GM12878 (cell line): ENCODE results near the gene ARL15. TPM values are rescaled to one million over a fixed set of nuclear protein-coding genes. Genes with fewer than 3 reads are reported as not detected.

Experiments used
- ATAC-seq: fragments of 200-7000 bp; cut with Tn5 transposase; 3 replicates; pipeline ENCODE4 v1.9.1; 2020; ENCODE audit warnings: mild to moderate bottlenecking, moderate library complexity
- BruUV-seq: library from RNA; stranded (reverse); fragments of 400-500 nt; replicated peaks from 2 replicates; lab custom pipeline; 2021; lab: Mats Ljungman, UMichigan
- CTCF ChIA-PET: fragments of 300-600 bp; sonication (Branson Sonifier 250); formaldehyde crosslinking; extraction: SDS; loops from one replicate; lab custom pipeline; 2021; ENCODE audit warnings: inconsistent platforms; lab: Yijun Ruan, JAX
- POLR2A ChIA-PET: fragments of 350-600 bp; formaldehyde crosslinking; extraction: SDS; loops from one replicate; lab custom pipeline; 2021; ENCODE audit warnings: inconsistent platforms; lab: Charles Lee
- RAD21 ChIA-PET: fragments of 300-600 bp; sonication (Branson Sonifier 250); formaldehyde crosslinking; loops from one replicate; lab custom pipeline; 2023; ENCODE audit warnings: antibody characterized with exemption; ENCODE audit not compliant: unreplicated experiment; lab: Charles Lee
- SMC1A ChIA-PET: fragments of 300-600 bp; sonication (Branson Sonifier 250); formaldehyde crosslinking; loops from one replicate; lab custom pipeline; 2023; ENCODE audit not compliant: unreplicated experiment, uncharacterized antibody; lab: Charles Lee
- DNase-seq: peaks from one replicate; pipeline ENCODE4 v3.0.0-alpha.2; 2011; ENCODE audit warnings: low read depth, low spot score
- FAIRE-seq: peaks from 3 replicates; lab custom pipeline; 2011; peaks lifted over from hg19 to GRCh38; lab: Jason Lieb, UNC
- H2AFZ ChIP-seq: 2 replicates; pipeline ENCODE4 v1.6.0; 2011; ENCODE audit warnings: low read depth, low read length, control low read depth; ENCODE audit not compliant: control insufficient read depth
- H3K27ac ChIP-seq: 2 replicates; pipeline ENCODE4 v1.5.1; 2011; ENCODE audit warnings: control low read depth; ENCODE audit not compliant: control insufficient read depth, insufficient read depth
- H3K27me3 ChIP-seq, 2 experiments: replicated peaks in 1 of 2; 2 replicates each; pipeline versions ENCODE4 v1.6.0 to v1.6.1; 2011; ENCODE audit warnings: low read length in 1 of 2; ENCODE audit not compliant: control insufficient read depth in 2 of 2, insufficient read depth in 2 of 2
- H3K36me3 ChIP-seq, 2 experiments: 2 replicates each; pipeline ENCODE4 v1.5.1; 2011; ENCODE audit warnings: low read length in 1 of 2; ENCODE audit not compliant: control insufficient read depth in 2 of 2, insufficient read depth in 2 of 2
- H3K4me1 ChIP-seq: 2 replicates; pipeline ENCODE4 v1.6.1; 2011; ENCODE audit warnings: mild to moderate bottlenecking, low read length, moderate library complexity, mixed read lengths; ENCODE audit not compliant: control insufficient read depth, insufficient read depth
- H3K4me2 ChIP-seq: 2 replicates; pipeline ENCODE4 v1.6.0; 2011; ENCODE audit warnings: control low read depth; ENCODE audit not compliant: control insufficient read depth, insufficient read depth
- H3K4me3 ChIP-seq: fragments of 200-600 bp; sonication (generic); 2 replicates; pipeline ENCODE4 v1.5.1; 2016
- H3K79me2 ChIP-seq: 2 replicates; pipeline ENCODE4 v1.6.0; 2011; ENCODE audit warnings: low read length; ENCODE audit not compliant: control insufficient read depth, insufficient read depth
- H3K9ac ChIP-seq: 2 replicates; pipeline ENCODE4 v1.8.0; 2011; ENCODE audit warnings: low read length, control low read depth, mixed read lengths; ENCODE audit not compliant: control insufficient read depth, insufficient read depth
- H3K9me3 ChIP-seq: replicated peaks from 3 replicates; pipeline ENCODE4 v1.5.1; 2011; ENCODE audit warnings: mild to moderate bottlenecking, low read length; ENCODE audit not compliant: control insufficient read depth, insufficient read depth
- H4K20me1 ChIP-seq: 2 replicates; pipeline ENCODE4 v1.6.0; 2011; ENCODE audit not compliant: control insufficient read depth, insufficient read depth
- HDAC6 ChIP-seq: fragments of 200-600 bp; sonication (generic); IDR thresholded peaks from one replicate; pipeline ENCODE4 v1.8.0; 2017; ENCODE audit warnings: antibody characterized with exemption; ENCODE audit not compliant: unreplicated experiment
- KLF5 ChIP-seq: fragments of 450-650 bp; IDR thresholded peaks from 2 replicates; pipeline ENCODE4 v1.6.1; 2014; ENCODE audit warnings: mild to moderate bottlenecking; ENCODE audit not compliant: partially characterized antibody
- SIN3A ChIP-seq: IDR thresholded peaks from 2 replicates; pipeline ENCODE4 v1.6.1; 2012; ENCODE audit warnings: low read depth, low read length, improper control_type of control experiment
- SIX5 ChIP-seq: IDR thresholded peaks from 2 replicates; pipeline ENCODE4 v1.6.1; 2011; ENCODE audit warnings: mild to moderate bottlenecking, low read depth, low read length, moderate library complexity; ENCODE audit not compliant: severe bottlenecking
- SMARCA5 ChIP-seq: fragments of 450-650 bp; IDR thresholded peaks from 2 replicates; pipeline ENCODE4 v1.6.1; 2017; ENCODE audit warnings: mild to moderate bottlenecking
- SUPT20H ChIP-seq: IDR thresholded peaks from 2 replicates; pipeline ENCODE4 v1.6.1; 2011; ENCODE audit warnings: low read depth, mild to moderate bottlenecking, low read length, moderate library complexity, borderline replicate concordance; ENCODE audit not compliant: control insufficient read depth
- ZNF274 ChIP-seq: IDR thresholded peaks from one replicate; pipeline ENCODE4 v1.8.0; 2011; ENCODE audit not compliant: insufficient read length, insufficient read depth
- ZNF622 ChIP-seq: fragments of 450-650 bp; IDR thresholded peaks from 2 replicates; pipeline ENCODE4 v1.6.1; 2017; ENCODE audit warnings: mild to moderate bottlenecking, inconsistent platforms
- WGBS: methylation state at CpG from one replicate; pipeline ENCODE4 v1.1.6; 2016; ENCODE audit warnings: low lambda C conversion rate; ENCODE audit not compliant: insufficient replicate concordance, insufficient coverage; ENCODE audit errors: missing lambda C conversion rate; 5-methylcytosine and 5-hydroxymethylcytosine counted together
- in situ Hi-C: fragments of 300-500 bp; cut with MboI; formaldehyde crosslinking; loops from 9 replicates; pipeline ENCODE4 v1.14.3; 2018; ENCODE audit warnings: mixed read lengths
- intact Hi-C: fragments of 100-400 bp; cut with micrococcal nuclease; formaldehyde crosslinking; loops from one replicate; pipeline ENCODE4 v1.14.2; 2022; ENCODE audit not compliant: unreplicated experiment
- polyA plus RNA-seq, 11 experiments: library from polyadenylated mRNA; depleted of rRNA in 4 of 11; unstranded in 6 of 11; stranded (reverse) in 5 of 11; fragments of >200 nt; fragmentation: Nextera tagmentation in 4 of 11; fragmentation: Illumina TruSeq in 1 of 11; extraction: Ambion mirVana in 4 of 11; extraction: Trizol in 1 of 11; gene quantifications; 1 replicate in 1 of 11; 2 replicates in 10 of 11; pipeline versions ENCODE4 v1.2.1 to v1.2.3, GENCODE V29; 2011 to 2016; ENCODE audit warnings: inconsistent platforms in 2 of 11, missing spikeins in 2 of 11, low read depth in 1 of 11
- total RNA-seq, 4 experiments: library from RNA; depleted of rRNA in 3 of 4; stranded (reverse); fragments of >200 nt in 3 of 4; fragmentation: Illumina TruSeq in 1 of 4; extraction: Trizol in 1 of 4; gene quantifications; 2 replicates each; pipeline versions ENCODE4 v1.2.1 to v1.2.3, GENCODE V29; 2013 to 2021
- TF ChIP-seq, protein P1 (sequence below): fragments of 150-350 bp; IDR thresholded peaks from 2 replicates; pipeline ENCODE4 v1.6.1; 2016; ENCODE audit warnings: low read depth, low read length
- TF ChIP-seq, protein P2 (sequence below): fragments of 450-650 bp; IDR thresholded peaks from 2 replicates; pipeline ENCODE4 v1.6.1; 2017; ENCODE audit warnings: mild to moderate bottlenecking, moderate library complexity

The ARL15 gene
- total and polyA plus RNA-seq, 10 of the 15 experiments (the other 5 are each of a cell fraction or from before 2014, with no cell fraction given), result 3.6 to 11.0 (median 7.7) TPM

DNA sequence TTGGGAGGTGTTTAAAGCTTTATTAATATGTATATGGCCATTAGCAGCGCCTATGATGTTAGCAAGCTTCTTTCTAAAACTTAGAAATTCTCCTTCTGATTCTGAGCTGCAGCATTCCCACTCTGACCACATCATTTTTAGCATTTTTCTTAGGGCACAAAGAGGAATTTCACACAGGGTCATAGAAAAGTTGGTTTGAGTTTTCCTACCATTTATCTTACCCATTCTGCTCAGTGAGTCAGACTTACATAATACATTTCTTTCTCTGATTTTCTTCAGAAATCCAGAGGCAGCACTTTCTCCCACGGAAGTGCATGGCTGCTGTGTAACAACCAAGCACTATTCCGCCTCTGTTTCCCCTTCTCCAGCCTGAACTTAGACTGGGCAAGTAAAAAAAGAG is 246.6 kb downstream of the ARL15 start:
- in situ Hi-C loops, result no loop called here
- SMC1A ChIA-PET, result interaction anchor here (0.7 to 1.3 kb wide), 4 partner anchors 11 to 165 kb away, joined by 3 to 4 read pairs (median 3); no protein-coding TSS in a partner anchor
- H3K9ac ChIP-seq, result no peak overlapping the region
- H3K36me3 ChIP-seq, result no peaks in the 10 kb centered on the region
- H3K27me3 ChIP-seq, result no peaks in the 10 kb centered on the region
- 74% methylated on average over 3 of the region's 3 CpGs for WGBS
- FAIRE-seq (no peak), ATAC-seq (no peak), DNase-seq (no peak)
- H4K20me1 ChIP-seq, result no peaks in the 10 kb centered on the region
- H3K27ac ChIP-seq, result no peak overlapping the region
- TF ChIP-seq ZNF274, result no peak
- POLR2A ChIA-PET, result no interaction called here
- no TSS peak for BruUV-seq
- intact Hi-C loops, result no loop called here
- H3K4me3 ChIP-seq, result no peak overlapping the region
- no peaks in the 10 kb centered on the region for H3K9me3 ChIP-seq
- CTCF ChIA-PET, result interaction anchor here (0.7 kb wide), 1 partner anchor 34 kb away, joined by 3 read pairs; no protein-coding TSS in a partner anchor
- RAD21 ChIA-PET, result no interaction called here
- no peak overlapping the region for H3K4me2 ChIP-seq
- H2AFZ ChIP-seq, result no peak overlapping the region
- no peaks in the 10 kb centered on the region for H3K79me2 ChIP-seq
- no peaks in the 10 kb centered on the region for H3K4me1 ChIP-seq

DNA sequence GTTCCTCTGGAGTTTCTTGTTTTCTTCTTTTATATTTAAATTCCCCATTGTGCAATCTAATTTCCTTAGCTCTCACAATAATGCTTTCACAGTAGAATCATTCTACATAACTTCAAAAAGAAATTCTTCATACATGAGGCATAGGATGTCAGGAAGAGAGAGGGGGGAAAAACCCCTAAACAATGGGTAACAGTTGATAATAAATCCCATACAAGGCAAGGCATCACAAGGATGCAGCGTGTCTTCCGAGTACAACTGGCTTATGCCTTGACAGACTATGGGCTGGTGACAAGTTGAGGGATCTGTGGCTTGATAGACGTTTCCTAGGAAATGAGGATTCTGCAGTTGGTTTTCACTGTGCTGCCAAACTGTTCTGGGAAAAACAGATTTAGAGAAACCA is 247.4 kb downstream of the ARL15 start:
- FAIRE-seq (no peak), ATAC-seq (no peak), DNase-seq (no peak)
- intact Hi-C loops, result no loop called here
- H3K4me1 ChIP-seq, result no peaks in the 10 kb centered on the region
- POLR2A ChIA-PET, result no interaction called here
- SMC1A ChIA-PET, result interaction anchor here (0.6 to 1.1 kb wide), 4 partner anchors 10 to 685 kb away, joined by 3 to 4 read pairs (median 4); no protein-coding TSS in a partner anchor
- H3K27me3 ChIP-seq, result no peaks in the 10 kb centered on the region
- H3K36me3 ChIP-seq, result no peaks in the 10 kb centered on the region
- 72% methylated on average over 3 of the region's 3 CpGs for WGBS
- no peaks in the 10 kb centered on the region for H3K9me3 ChIP-seq
- no peak overlapping the region for H3K9ac ChIP-seq
- no peak overlapping the region for H3K27ac ChIP-seq
- no peaks in the 10 kb centered on the region for H3K79me2 ChIP-seq
- CTCF ChIA-PET, result interaction anchor here (0.5 kb wide), 1 partner anchor 420 kb away, joined by 3 read pairs; no protein-coding TSS in a partner anchor
- in situ Hi-C loops, result no loop called here
- H3K4me3 ChIP-seq, result no peak overlapping the region
- no TSS peak for BruUV-seq
- no peak overlapping the region for H3K4me2 ChIP-seq
- RAD21 ChIA-PET, result no interaction called here
- no peak overlapping the region for H2AFZ ChIP-seq
- H4K20me1 ChIP-seq, result no peaks in the 10 kb centered on the region
- TF ChIP-seq SUPT20H, result no peak
- TF ChIP-seq HDAC6, result no peak
- TF ChIP-seq, protein P1, sequence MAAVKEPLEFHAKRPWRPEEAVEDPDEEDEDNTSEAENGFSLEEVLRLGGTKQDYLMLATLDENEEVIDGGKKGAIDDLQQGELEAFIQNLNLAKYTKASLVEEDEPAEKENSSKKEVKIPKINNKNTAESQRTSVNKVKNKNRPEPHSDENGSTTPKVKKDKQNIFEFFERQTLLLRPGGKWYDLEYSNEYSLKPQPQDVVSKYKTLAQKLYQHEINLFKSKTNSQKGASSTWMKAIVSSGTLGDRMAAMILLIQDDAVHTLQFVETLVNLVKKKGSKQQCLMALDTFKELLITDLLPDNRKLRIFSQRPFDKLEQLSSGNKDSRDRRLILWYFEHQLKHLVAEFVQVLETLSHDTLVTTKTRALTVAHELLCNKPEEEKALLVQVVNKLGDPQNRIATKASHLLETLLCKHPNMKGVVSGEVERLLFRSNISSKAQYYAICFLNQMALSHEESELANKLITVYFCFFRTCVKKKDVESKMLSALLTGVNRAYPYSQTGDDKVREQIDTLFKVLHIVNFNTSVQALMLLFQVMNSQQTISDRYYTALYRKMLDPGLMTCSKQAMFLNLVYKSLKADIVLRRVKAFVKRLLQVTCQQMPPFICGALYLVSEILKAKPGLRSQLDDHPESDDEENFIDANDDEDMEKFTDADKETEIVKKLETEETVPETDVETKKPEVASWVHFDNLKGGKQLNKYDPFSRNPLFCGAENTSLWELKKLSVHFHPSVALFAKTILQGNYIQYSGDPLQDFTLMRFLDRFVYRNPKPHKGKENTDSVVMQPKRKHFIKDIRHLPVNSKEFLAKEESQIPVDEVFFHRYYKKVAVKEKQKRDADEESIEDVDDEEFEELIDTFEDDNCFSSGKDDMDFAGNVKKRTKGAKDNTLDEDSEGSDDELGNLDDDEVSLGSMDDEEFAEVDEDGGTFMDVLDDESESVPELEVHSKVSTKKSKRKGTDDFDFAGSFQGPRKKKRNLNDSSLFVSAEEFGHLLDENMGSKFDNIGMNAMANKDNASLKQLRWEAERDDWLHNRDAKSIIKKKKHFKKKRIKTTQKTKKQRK, result no peak
- no peak for TF ChIP-seq ZNF622
- no peak for TF ChIP-seq SIN3A
- TF ChIP-seq, protein P2, sequence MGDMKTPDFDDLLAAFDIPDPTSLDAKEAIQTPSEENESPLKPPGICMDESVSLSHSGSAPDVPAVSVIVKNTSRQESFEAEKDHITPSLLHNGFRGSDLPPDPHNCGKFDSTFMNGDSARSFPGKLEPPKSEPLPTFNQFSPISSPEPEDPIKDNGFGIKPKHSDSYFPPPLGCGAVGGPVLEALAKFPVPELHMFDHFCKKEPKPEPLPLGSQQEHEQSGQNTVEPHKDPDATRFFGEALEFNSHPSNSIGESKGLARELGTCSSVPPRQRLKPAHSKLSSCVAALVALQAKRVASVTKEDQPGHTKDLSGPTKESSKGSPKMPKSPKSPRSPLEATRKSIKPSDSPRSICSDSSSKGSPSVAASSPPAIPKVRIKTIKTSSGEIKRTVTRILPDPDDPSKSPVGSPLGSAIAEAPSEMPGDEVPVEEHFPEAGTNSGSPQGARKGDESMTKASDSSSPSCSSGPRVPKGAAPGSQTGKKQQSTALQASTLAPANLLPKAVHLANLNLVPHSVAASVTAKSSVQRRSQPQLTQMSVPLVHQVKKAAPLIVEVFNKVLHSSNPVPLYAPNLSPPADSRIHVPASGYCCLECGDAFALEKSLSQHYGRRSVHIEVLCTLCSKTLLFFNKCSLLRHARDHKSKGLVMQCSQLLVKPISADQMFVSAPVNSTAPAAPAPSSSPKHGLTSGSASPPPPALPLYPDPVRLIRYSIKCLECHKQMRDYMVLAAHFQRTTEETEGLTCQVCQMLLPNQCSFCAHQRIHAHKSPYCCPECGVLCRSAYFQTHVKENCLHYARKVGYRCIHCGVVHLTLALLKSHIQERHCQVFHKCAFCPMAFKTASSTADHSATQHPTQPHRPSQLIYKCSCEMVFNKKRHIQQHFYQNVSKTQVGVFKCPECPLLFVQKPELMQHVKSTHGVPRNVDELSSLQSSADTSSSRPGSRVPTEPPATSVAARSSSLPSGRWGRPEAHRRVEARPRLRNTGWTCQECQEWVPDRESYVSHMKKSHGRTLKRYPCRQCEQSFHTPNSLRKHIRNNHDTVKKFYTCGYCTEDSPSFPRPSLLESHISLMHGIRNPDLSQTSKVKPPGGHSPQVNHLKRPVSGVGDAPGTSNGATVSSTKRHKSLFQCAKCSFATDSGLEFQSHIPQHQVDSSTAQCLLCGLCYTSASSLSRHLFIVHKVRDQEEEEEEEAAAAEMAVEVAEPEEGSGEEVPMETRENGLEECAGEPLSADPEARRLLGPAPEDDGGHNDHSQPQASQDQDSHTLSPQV, result no peak
- no peak for TF ChIP-seq KLF5
- TF ChIP-seq SIX5, result no peak
- TF ChIP-seq SMARCA5, result no peak
